ENCODE data around the gene DPY19L2. TPM values are rescaled to one million over a fixed set of nuclear protein-coding genes. Genes with fewer than 3 reads are reported as not detected.
"Not testable (repeated sequence)": the region's sequence is repeated elsewhere in the genome, so short reads cannot be mapped to it uniquely, and the experiment has no call there.

DPY19L2 gene
- total RNA-seq, 1 experiment from 2014 or later = 4.9 TPM

DNA sequence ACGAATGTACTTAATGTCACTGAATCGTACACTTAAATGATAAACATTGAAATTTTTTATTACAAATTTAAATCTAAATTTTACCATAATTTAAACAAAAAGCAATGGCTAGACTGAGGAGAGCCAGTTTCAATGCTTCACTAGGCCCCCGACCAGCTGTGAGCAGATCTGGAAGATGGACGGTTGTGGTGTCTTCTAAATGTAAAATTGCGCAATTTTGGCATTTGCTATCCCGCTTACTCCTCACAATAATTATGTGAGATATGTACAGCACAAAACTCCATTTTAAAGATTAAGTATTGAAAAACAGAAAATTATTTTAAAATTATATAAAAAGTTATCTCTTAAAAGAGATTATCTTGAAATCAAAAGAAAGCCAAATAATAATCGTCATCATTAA is 5.3 kb downstream of the DPY19L2 start:
- H3K27me3 ChIP-seq (ENCODE audit: insufficient read depth, low read length); H2BK5ac ChIP-seq (ENCODE audit: insufficient read length, low read length); H3K4ac ChIP-seq (ENCODE audit: low read depth, low read length); H4K8ac ChIP-seq (replicated peaks; ENCODE audit: insufficient read length, low read depth, low read length); H3K9me3 Mint-ChIP-seq; H3K27me3 Mint-ChIP-seq (ENCODE audit: low read depth); H3K79me1 ChIP-seq (ENCODE audit: insufficient read depth, low read depth, low read length, poor library complexity, severe bottlenecking); H2BK12ac ChIP-seq (ENCODE audit: insufficient read length, low read depth, low read length); H3K4me2 ChIP-seq (ENCODE audit: insufficient read depth, insufficient read length, low read length); H3K4me3 Mint-ChIP-seq; H3K14ac ChIP-seq (ENCODE audit: insufficient read depth, low read length); H4K20me1 ChIP-seq (ENCODE audit: control insufficient read depth, insufficient read depth, insufficient read length); H3K27ac Mint-ChIP-seq; H3K4me1 ChIP-seq (ENCODE audit: insufficient read depth, low read length); DNase-seq; H3K18ac ChIP-seq (ENCODE audit: insufficient read length, low read depth, low read length); H3K79me2 ChIP-seq (ENCODE audit: insufficient read depth, low read length); H3K9ac ChIP-seq (ENCODE audit: extremely low read depth, insufficient read length, low read length); H2AK5ac ChIP-seq (ENCODE audit: insufficient read length, low read length); H3K4me1 Mint-ChIP-seq; H2AFZ ChIP-seq (ENCODE audit: low read length); H3T11ph ChIP-seq (ENCODE audit: low read length); H3K9me3 ChIP-seq (ENCODE audit: control insufficient read depth, low read depth, low read length); H2BK120ac ChIP-seq (ENCODE audit: low read depth, low read length, poor library complexity, severe bottlenecking); H3K23ac ChIP-seq (ENCODE audit: insufficient read length, low read depth, low read length); H3K36me3 Mint-ChIP-seq (ENCODE audit: insufficient read depth in 1 of 3, low read depth in 3 of 3); H3K27ac ChIP-seq (ENCODE audit: insufficient read length, low read depth, low read length); H3K23me2 ChIP-seq (ENCODE audit: insufficient read length, low read depth, low read length, poor library complexity, severe bottlenecking); H4K91ac ChIP-seq (ENCODE audit: insufficient read length, low read depth, low read length); H4K5ac ChIP-seq (ENCODE audit: insufficient read length, low read depth, low read length); H2BK20ac ChIP-seq (ENCODE audit: low read depth, low read length, poor library complexity, severe bottlenecking); H3K56ac ChIP-seq (ENCODE audit: insufficient read length, low read depth, low read length); H2BK15ac ChIP-seq (ENCODE audit: low read depth, low read length): not testable (repeated sequence)
- WGBS (ENCODE audit: extremely low coverage, insufficient read length, low lambda C conversion rate) = no CpG with 5 or more reads among the region's 7 CpGs

DNA sequence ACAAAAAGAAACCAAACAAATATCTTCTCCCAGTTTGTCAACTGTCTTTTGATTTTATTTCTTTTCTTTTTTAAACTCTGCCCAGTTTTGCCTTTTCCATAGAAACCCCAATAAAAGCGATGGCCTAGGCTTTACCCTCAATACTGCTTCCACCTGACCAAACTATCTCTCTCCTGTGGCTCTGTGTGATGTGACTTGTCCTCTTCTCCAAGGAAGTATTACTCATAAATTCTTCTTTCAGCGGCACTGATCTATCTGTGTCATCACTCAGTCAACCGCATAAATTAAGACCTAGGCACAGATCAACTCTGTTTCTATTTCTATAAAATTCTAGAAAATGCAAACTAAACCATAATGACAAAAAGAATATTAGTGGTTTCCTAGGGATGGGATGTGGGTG is 9.8 kb downstream of the DPY19L2 start:
- no CpG with 5 or more reads among the region's 3 CpGs for WGBS (ENCODE audit: extremely low coverage, insufficient read length, low lambda C conversion rate)
- not testable (repeated sequence) for H3K4me3 Mint-ChIP-seq; H3K27me3 Mint-ChIP-seq (ENCODE audit: low read depth); H3K18ac ChIP-seq (ENCODE audit: insufficient read length, low read depth, low read length); H3T11ph ChIP-seq (ENCODE audit: low read length); H2BK5ac ChIP-seq (ENCODE audit: insufficient read length, low read length); H3K4ac ChIP-seq (ENCODE audit: low read depth, low read length); H2BK15ac ChIP-seq (ENCODE audit: low read depth, low read length); H3K9ac ChIP-seq (ENCODE audit: extremely low read depth, insufficient read length, low read length); H2AFZ ChIP-seq (ENCODE audit: low read length); H3K36me3 Mint-ChIP-seq (ENCODE audit: insufficient read depth in 1 of 3, low read depth in 3 of 3); H3K27ac Mint-ChIP-seq; H3K27ac ChIP-seq (ENCODE audit: insufficient read length, low read depth, low read length); DNase-seq; H3K56ac ChIP-seq (ENCODE audit: insufficient read length, low read depth, low read length); H2BK20ac ChIP-seq (ENCODE audit: low read depth, low read length, poor library complexity, severe bottlenecking); H3K79me1 ChIP-seq (ENCODE audit: insufficient read depth, low read depth, low read length, poor library complexity, severe bottlenecking); H3K27me3 ChIP-seq (ENCODE audit: insufficient read depth, low read length); H4K8ac ChIP-seq (replicated peaks; ENCODE audit: insufficient read length, low read depth, low read length); H3K9me3 ChIP-seq (ENCODE audit: control insufficient read depth, low read depth, low read length); H3K4me2 ChIP-seq (ENCODE audit: insufficient read depth, insufficient read length, low read length); H3K79me2 ChIP-seq (ENCODE audit: insufficient read depth, low read length); H3K9me3 Mint-ChIP-seq; H2BK120ac ChIP-seq (ENCODE audit: low read depth, low read length, poor library complexity, severe bottlenecking); H2BK12ac ChIP-seq (ENCODE audit: insufficient read length, low read depth, low read length); H4K20me1 ChIP-seq (ENCODE audit: control insufficient read depth, insufficient read depth, insufficient read length); H2AK5ac ChIP-seq (ENCODE audit: insufficient read length, low read length); H4K5ac ChIP-seq (ENCODE audit: insufficient read length, low read depth, low read length); H3K23ac ChIP-seq (ENCODE audit: insufficient read length, low read depth, low read length); H4K91ac ChIP-seq (ENCODE audit: insufficient read length, low read depth, low read length); H3K14ac ChIP-seq (ENCODE audit: insufficient read depth, low read length); H3K4me1 Mint-ChIP-seq; H3K4me1 ChIP-seq (ENCODE audit: insufficient read depth, low read length); H3K23me2 ChIP-seq (ENCODE audit: insufficient read length, low read depth, low read length, poor library complexity, severe bottlenecking)
